H1 (cell line): ENCODE results near the gene NBL1. TPM values are rescaled to one million over a fixed set of nuclear protein-coding genes. Genes with fewer than 3 reads are reported as not detected.

Source experiments
- CTCF ChIA-PET: fragments of 300-600 bp; sonication (Branson Sonifier 250); formaldehyde crosslinking; loops from one replicate; lab custom pipeline; 2021; ENCODE audit not compliant: partially characterized antibody; lab: Charles Lee
- POLR2A ChIA-PET: fragments of 300-600 bp; sonication (Branson Sonifier 250); formaldehyde crosslinking; loops from one replicate; lab custom pipeline; 2021; ENCODE audit warnings: inconsistent platforms; ENCODE audit not compliant: partially characterized antibody; lab: Charles Lee
- DNase-seq, 2 experiments: peaks; one replicate each; pipeline versions ENCODE4 v3.0.0 to v3.0.0-alpha.2; 2010 to 2022; ENCODE audit warnings: low spot score in 2 of 2, low read depth in 1 of 2, mixed read lengths in 1 of 2
- FAIRE-seq: peaks from 2 replicates; lab custom pipeline; 2011; peaks lifted over from hg19 to GRCh38; lab: Jason Lieb, UNC
- H2AFZ ChIP-seq: 2 replicates; pipeline ENCODE4 v1.8.1; 2012; ENCODE audit warnings: low read length, inconsistent platforms
- H2AK5ac ChIP-seq: 2 replicates; pipeline ENCODE4 v1.6.1; 2013; ENCODE audit warnings: low read depth, low read length
- H2BK120ac ChIP-seq: replicated peaks from 2 replicates; pipeline ENCODE3; 2013; ENCODE audit warnings: low read depth, low read length, inconsistent platforms
- H2BK12ac ChIP-seq: 2 replicates; pipeline ENCODE4 v1.6.1; 2013; ENCODE audit warnings: low read depth, low read length
- H2BK15ac ChIP-seq: 2 replicates; pipeline ENCODE4 v1.6.1; 2013; ENCODE audit warnings: low read length
- H2BK20ac ChIP-seq: 2 replicates; pipeline ENCODE4 v1.6.1; 2013; ENCODE audit warnings: low read length
- H2BK5ac ChIP-seq: 2 replicates; pipeline ENCODE4 v1.6.1; 2013; ENCODE audit warnings: low read depth, low read length
- H3K14ac ChIP-seq: 2 replicates; pipeline ENCODE4 v1.6.1; 2013; ENCODE audit warnings: inconsistent platforms; ENCODE audit not compliant: insufficient read length
- H3K18ac ChIP-seq: 2 replicates; pipeline ENCODE4 v1.6.1; 2013; ENCODE audit warnings: low read length; ENCODE audit errors: extremely low read depth
- H3K23ac ChIP-seq: 2 replicates; pipeline ENCODE4 v1.6.1; 2013; ENCODE audit warnings: inconsistent platforms; ENCODE audit not compliant: insufficient read length
- H3K23me2 ChIP-seq: 2 replicates; pipeline ENCODE4 v1.6.1; 2013; ENCODE audit warnings: low read depth, low read length
- H3K27ac ChIP-seq: 2 replicates; pipeline ENCODE4 v1.6.1; 2011; ENCODE audit warnings: low read depth, low read length, inconsistent platforms
- H3K27me3 ChIP-seq, 4 experiments: replicated peaks in 1 of 4; 1 replicate in 1 of 4; 2 replicates in 3 of 4; pipeline versions ENCODE4 v1.6.1 to v1.8.1; 2011 to 2013; ENCODE audit warnings: low read length in 3 of 4, mild to moderate bottlenecking in 3 of 4, inconsistent platforms in 2 of 4, mixed read lengths in 2 of 4, moderate library complexity in 1 of 4; ENCODE audit not compliant: control insufficient read depth in 3 of 4, insufficient read depth in 3 of 4; ENCODE audit errors: extremely low read depth in 1 of 4
- H3K36me3 ChIP-seq, 4 experiments: 2 replicates each; pipeline versions ENCODE4 v1.6.1 to v1.8.1; 2011 to 2013; ENCODE audit warnings: mild to moderate bottlenecking in 4 of 4, low read length in 3 of 4, moderate library complexity in 2 of 4, control low read depth in 1 of 4, inconsistent platforms in 1 of 4; ENCODE audit not compliant: insufficient read depth in 4 of 4, control insufficient read depth in 2 of 4
- H3K4ac ChIP-seq: replicated peaks from 2 replicates; pipeline ENCODE3; 2013; ENCODE audit warnings: low read length, low read depth, mixed read lengths, inconsistent platforms; ENCODE audit not compliant: insufficient read length
- H3K4me1 ChIP-seq, 4 experiments: replicated peaks in 1 of 4; 1 replicate in 1 of 4; 2 replicates in 3 of 4; pipeline versions ENCODE4 v1.6.1 to v1.8.1; 2011 to 2013; ENCODE audit warnings: low read length in 3 of 4, inconsistent platforms in 2 of 4, mixed read lengths in 1 of 4; ENCODE audit not compliant: insufficient read depth in 4 of 4, control insufficient read depth in 3 of 4
- H3K4me2 ChIP-seq, 2 experiments: 2 replicates each; pipeline versions ENCODE4 v1.6.1 to v1.8.1; 2011 to 2013; ENCODE audit warnings: low read depth in 2 of 2, low read length in 2 of 2, control low read depth in 1 of 2, inconsistent platforms in 1 of 2, mild to moderate bottlenecking in 1 of 2; ENCODE audit not compliant: insufficient read depth in 1 of 2
- H3K4me3 ChIP-seq, 4 experiments: fragments of 200-600, 300-600 bp in 1 of 4; sonication (generic), shearing (Covaris generic), sonication (Bioruptor Twin) in 1 of 4; 2 replicates each; pipeline versions ENCODE4 v1.5.1 to v1.8.1; 2011 to 2016; ENCODE audit warnings: low read length in 4 of 4, low read depth in 3 of 4, control low read depth in 2 of 4, inconsistent platforms in 2 of 4, mild to moderate bottlenecking in 2 of 4, mixed read lengths in 1 of 4, moderate library complexity in 1 of 4; ENCODE audit not compliant: insufficient read depth in 2 of 4; ENCODE audit errors: extremely low read depth in 1 of 4
- H3K56ac ChIP-seq: replicated peaks from 2 replicates; pipeline ENCODE3; 2013; ENCODE audit warnings: low read depth, mild to moderate bottlenecking, mixed read lengths, low read length, inconsistent platforms; ENCODE audit not compliant: insufficient read length
- H3K79me1 ChIP-seq: 2 replicates; pipeline ENCODE4 v1.6.1; 2013; ENCODE audit warnings: low read depth, low read length, control low read depth
- H3K79me2 ChIP-seq, 2 experiments: 2 replicates each; pipeline versions ENCODE4 v1.6.1 to v1.8.1; 2012 to 2013; ENCODE audit warnings: low read length in 2 of 2, mild to moderate bottlenecking in 2 of 2, inconsistent platforms in 1 of 2; ENCODE audit not compliant: insufficient read depth in 2 of 2, control insufficient read depth in 1 of 2
- H3K9ac ChIP-seq, 4 experiments: replicated peaks in 1 of 4; 1 replicate in 1 of 4; 2 replicates in 3 of 4; pipeline versions ENCODE4 v1.6.1 to v1.8.1; 2011 to 2013; ENCODE audit warnings: low read depth in 3 of 4, low read length in 3 of 4, control low read depth in 2 of 4, mild to moderate bottlenecking in 2 of 4, moderate library complexity in 2 of 4, inconsistent platforms in 1 of 4; ENCODE audit errors: extremely low read depth in 1 of 4
- H3K9me3 ChIP-seq, 2 experiments: 2 replicates each; pipeline versions ENCODE4 v1.6.1 to v1.8.1; 2012 to 2013; ENCODE audit warnings: mild to moderate bottlenecking in 2 of 2, moderate library complexity in 2 of 2, control low read depth in 1 of 2, inconsistent platforms in 1 of 2, low read depth in 1 of 2, low read length in 1 of 2, mixed read lengths in 1 of 2; ENCODE audit not compliant: insufficient read depth in 2 of 2
- H4K20me1 ChIP-seq, 2 experiments: replicated peaks in 1 of 2; 2 replicates each; pipeline versions ENCODE3 to v1.8.1; 2011 to 2013; ENCODE audit warnings: inconsistent platforms in 2 of 2, low read length in 2 of 2, mild to moderate bottlenecking in 1 of 2; ENCODE audit not compliant: insufficient read depth in 2 of 2, control insufficient read depth in 1 of 2
- H4K5ac ChIP-seq: 2 replicates; pipeline ENCODE4 v1.6.1; 2013; ENCODE audit warnings: low read length, low read depth, mixed read lengths, inconsistent platforms; ENCODE audit not compliant: insufficient read length
- H4K8ac ChIP-seq: 2 replicates; pipeline ENCODE4 v1.8.0; 2013; ENCODE audit warnings: mild to moderate bottlenecking, moderate library complexity, low read length, inconsistent platforms; ENCODE audit not compliant: insufficient read depth; ENCODE audit errors: extremely low read depth
- H4K91ac ChIP-seq: replicated peaks from 2 replicates; pipeline ENCODE3; 2013; ENCODE audit warnings: low read length, mixed read lengths, inconsistent platforms; ENCODE audit not compliant: insufficient read length
- CREB1 ChIP-seq: IDR thresholded peaks from 2 replicates; pipeline ENCODE4 v1.6.1; 2012; ENCODE audit warnings: inconsistent platforms
- EP300 ChIP-seq, 2 experiments: IDR thresholded peaks; 1 replicate in 1 of 2; 2 replicates in 1 of 2; pipeline ENCODE4 v1.6.1; 2011 to 2012; ENCODE audit warnings: low read depth in 2 of 2, low read length in 2 of 2, mild to moderate bottlenecking in 2 of 2, borderline replicate concordance in 1 of 2, inconsistent platforms in 1 of 2, moderate library complexity in 1 of 2
- GTF2F1 ChIP-seq: IDR thresholded peaks from 2 replicates; pipeline ENCODE4 v1.6.1; 2012; ENCODE audit warnings: low read depth, low read length, improper control_type of control experiment, borderline replicate concordance
- KDM5A ChIP-seq: fragments of 200-600 bp; IDR thresholded peaks from 2 replicates; pipeline ENCODE4 v1.7.1; 2012; ENCODE audit warnings: mild to moderate bottlenecking, low read length, inconsistent platforms, mixed read lengths
- SAP30 ChIP-seq: fragments of 300-600 bp; sonication (generic); IDR thresholded peaks from 2 replicates; pipeline ENCODE4 v1.7.1; 2012; ENCODE audit warnings: low read length, moderate library complexity, mild to moderate bottlenecking, inconsistent platforms; ENCODE audit not compliant: insufficient read depth, insufficient replicate concordance
- SIN3A ChIP-seq, 2 experiments: IDR thresholded peaks in 1 of 2; conservative IDR thresholded peaks in 1 of 2; 2 replicates each; pipeline ENCODE4 v1.6.1; 2011 to 2012; ENCODE audit warnings: low read length in 2 of 2, improper control_type of control experiment in 1 of 2, low read depth in 1 of 2, mild to moderate bottlenecking in 1 of 2
- TCF12 ChIP-seq: IDR thresholded peaks from 2 replicates; pipeline ENCODE4 v1.6.1; 2011; ENCODE audit warnings: low read depth, mild to moderate bottlenecking, low read length
- TEAD4 ChIP-seq: IDR thresholded peaks from 2 replicates; pipeline ENCODE4 v1.6.1; 2012; ENCODE audit warnings: low read depth, low read length, inconsistent platforms, mixed read lengths
- WGBS, 2 experiments: shearing (Covaris generic) in 1 of 2; methylation state at CpG; one replicate each; pipeline versions ENCODE4 v1.1.6 to v1.1.7; 2013 to 2015; ENCODE audit warnings: low lambda C conversion rate in 2 of 2, mixed read lengths in 2 of 2, inconsistent platforms in 1 of 2, low coverage in 1 of 2, missing lambda C conversion rate in 1 of 2; ENCODE audit not compliant: insufficient replicate concordance in 2 of 2, insufficient coverage in 1 of 2, insufficient read length in 1 of 2; ENCODE audit errors: extremely low coverage in 1 of 2, missing lambda C conversion rate in 1 of 2; 5-methylcytosine and 5-hydroxymethylcytosine counted together
- polyA plus RNA-seq, 7 experiments: library from polyadenylated mRNA; depleted of rRNA in 3 of 7; stranded (reverse) in 5 of 7; unstranded in 2 of 7; fragments of >200 nt in 5 of 7; fragments of 200-250 nt in 2 of 7; gene quantifications; 1 replicate in 5 of 7; 2 replicates in 1 of 7; 4 replicates in 1 of 7; pipeline versions ENCODE4 v1.2.1 to v1.2.3, GENCODE V29; 2011 to 2013; ENCODE audit warnings: missing spikeins in 2 of 7, mixed read lengths in 2 of 7
- total RNA-seq: library from RNA; stranded (reverse); fragmentation: NEBNext Ultra II Directional; extraction: Animal tissue kit (Norgen Biotek cat#: 25700); gene quantifications from 2 replicates; pipeline ENCODE4 v1.2.1, GENCODE V29; 2021

NBL1 gene
- total and polyA plus RNA-seq, 2 of the 8 experiments (the other 6 are each of a cell fraction or from before 2014, with no cell fraction given), result 8.7 to 9.7 TPM

DNA sequence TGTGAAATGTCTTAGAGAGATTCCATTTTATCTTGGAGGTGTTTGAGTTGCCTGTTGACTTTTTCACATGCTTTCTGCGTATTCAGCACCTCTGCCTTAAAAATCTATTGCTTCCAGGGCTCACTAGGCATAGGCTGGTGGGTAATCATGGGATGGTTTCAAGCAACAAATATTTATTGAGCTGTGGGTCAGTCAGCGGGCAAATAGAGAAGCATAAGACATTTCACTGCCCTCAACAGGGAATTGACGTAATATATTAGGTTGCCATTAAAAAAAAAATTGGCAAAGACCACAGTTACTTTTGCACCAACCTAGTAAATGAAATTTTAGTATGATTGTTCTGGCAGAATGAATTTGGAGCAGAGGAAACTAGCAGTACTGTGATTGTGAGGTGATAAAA lies 44.3 kb upstream of the NBL1 start:
- Histone ChIP-seq H2BK20ac (no peak overlapping the region), H2BK15ac (no peak overlapping the region), H3K27ac (no peak overlapping the region), H2BK120ac (no peak overlapping the region), H2BK12ac (no peak overlapping the region), H3K4me3 (no peak overlapping the region), H4K8ac (no peak overlapping the region), H3K9me3 (no peaks in the 10 kb centered on the region), H3K23ac (no peak overlapping the region), H3K4me2 (no peak overlapping the region), H4K91ac (no peak overlapping the region), H3K4ac (no peak overlapping the region), H3K56ac (no peak overlapping the region), H2AK5ac (no peak overlapping the region), H3K23me2 (peaks cover 7% of the 10 kb centered on the region), H3K36me3 (no peaks in the 10 kb centered on the region), H3K14ac (no peak overlapping the region), H3K18ac (no peak overlapping the region), H2BK5ac (no peak overlapping the region)
- FAIRE-seq (no peak), DNase-seq (no peak)
- TF ChIP-seq TEAD4 (no peak), EP300 (IDR thresholded peaks at IDR 0.05; ENCODE audit: borderline replicate concordance in 1 of 2, low read depth in 2 of 2, low read length in 2 of 2) (no peak), SAP30 (no peak), SIN3A (conservative IDR thresholded peaks at IDR 0.05 in 1 of 2, IDR thresholded peaks at IDR 0.05 in 1 of 2; ENCODE audit: low read depth in 1 of 2, low read length in 2 of 2) (no peak), CREB1 (no peak), KDM5A (no peak), GTF2F1 (no peak), TCF12 (no peak)
- TF ChIP-seq, all 59 proteins: peak for 0
- ChIA-PET CTCF (interaction anchor here (1.2 kb wide), 1 partner anchor 13 kb away, joined by 4 read pairs; no protein-coding TSS in a partner anchor), POLR2A (no interaction called here)
- no peak overlapping the region for H3K9ac ChIP-seq
- no peak overlapping the region for H4K5ac ChIP-seq
- WGBS, 2 experiments, result 84% methylated on average over 3 of the region's 3 CpGs; no CpG with 5 or more reads in 1 of the 2 experiments
- peaks cover 0 to 2% (median 0%) of the 10 kb centered on the region in 4 experiments; a peak in 2 of 7 replicates for H3K4me1 ChIP-seq
- H3K79me1 ChIP-seq, result peaks cover 14% of the 10 kb centered on the region; the same call in 1 of the 2 replicates
- peaks cover 5 to 14% of the 10 kb centered on the region in 2 experiments for H4K20me1 ChIP-seq
- peaks cover 29 to 76% of the 10 kb centered on the region in 2 experiments for H3K79me2 ChIP-seq
- H2AFZ ChIP-seq, result no peak overlapping the region
- no peaks in the 10 kb centered on the region for H3K27me3 ChIP-seq
